GM23338 (cell line): ENCODE data around the gene LRRC58. TPM values are rescaled to one million over a fixed set of nuclear protein-coding genes. Genes with fewer than 3 reads are reported as not detected.

Experiments used
- ATAC-seq: fragments of 200-7000 bp; cut with Tn5 transposase; 3 replicates; pipeline ENCODE4 v1.9.1; 2020
- DNase-seq: peaks from one replicate; pipeline ENCODE4 v3.0.0-alpha.2; 2015; ENCODE audit warnings: low spot score
- H2AFZ ChIP-seq: fragments of 200-600 bp; sonication (generic); 2 replicates; pipeline ENCODE4 v1.8.0; 2016; ENCODE audit warnings: antibody characterized with exemption, mild to moderate bottlenecking, moderate library complexity
- H3F3A ChIP-seq: fragments of 200-600 bp; sonication (generic); replicated peaks from 2 replicates; pipeline ENCODE4 v1.8.0; 2017; ENCODE audit warnings: antibody characterized with exemption, mixed run types, low read depth
- H3K27ac ChIP-seq: fragments of 200-600 bp; sonication (generic); 2 replicates; pipeline ENCODE4 v1.6.1; 2016; ENCODE audit warnings: low read depth
- H3K27me3 ChIP-seq: fragments of 200-600 bp; sonication (generic); 2 replicates; pipeline ENCODE4 v1.8.0; 2016; ENCODE audit warnings: mild to moderate bottlenecking, mixed run types, moderate library complexity; ENCODE audit not compliant: insufficient read depth
- H3K36me3 ChIP-seq: fragments of 200-600 bp; sonication (generic); 2 replicates; pipeline ENCODE4 v1.8.0; 2016; ENCODE audit warnings: mild to moderate bottlenecking; ENCODE audit not compliant: insufficient read depth
- H3K4me1 ChIP-seq: fragments of 200-600 bp; sonication (generic); 2 replicates; pipeline ENCODE4 v1.8.0; 2016; ENCODE audit warnings: mild to moderate bottlenecking, moderate library complexity; ENCODE audit not compliant: insufficient read depth
- H3K4me2 ChIP-seq: fragments of 200-600 bp; sonication (generic); 2 replicates; pipeline ENCODE4 v1.7.1; 2017; ENCODE audit warnings: mixed run types
- H3K4me3 ChIP-seq: fragments of 200-600 bp; sonication (generic); 2 replicates; pipeline ENCODE4 v1.6.1; 2016; ENCODE audit warnings: mixed run types
- H3K79me2 ChIP-seq: fragments of 200-600 bp; sonication (generic); replicated peaks from 2 replicates; pipeline ENCODE4 v1.8.0; 2017; ENCODE audit warnings: mild to moderate bottlenecking; ENCODE audit not compliant: insufficient read depth
- H3K9me2 ChIP-seq: fragments of 200-600 bp; sonication (generic); 2 replicates; pipeline ENCODE4 v1.8.0; 2017; ENCODE audit not compliant: insufficient read depth
- H4K20me1 ChIP-seq: fragments of 200-600 bp; sonication (generic); replicated peaks from 2 replicates; pipeline ENCODE4 v1.8.0; 2017; ENCODE audit warnings: mild to moderate bottlenecking; ENCODE audit not compliant: insufficient read depth
- H3K27ac Mint-ChIP-seq: 2 replicates; pipeline ENCODE4 v1.8.0; 2020; ENCODE audit warnings: inconsistent platforms, mild to moderate bottlenecking, moderate library complexity, mixed read lengths
- H3K27me3 Mint-ChIP-seq: 3 replicates; pipeline ENCODE4 v1.8.0; 2022; ENCODE audit warnings: low read depth, mild to moderate bottlenecking, moderate library complexity, mixed read lengths, inconsistent platforms; ENCODE audit not compliant: insufficient read depth, poor library complexity
- H3K36me3 Mint-ChIP-seq: 3 replicates; pipeline ENCODE4 v1.8.0; 2021; ENCODE audit warnings: low read depth, mild to moderate bottlenecking, inconsistent platforms, moderate library complexity, mixed read lengths
- H3K4me1 Mint-ChIP-seq: 3 replicates; pipeline ENCODE4 v1.8.0; 2020; ENCODE audit warnings: mild to moderate bottlenecking, inconsistent platforms, mixed read lengths
- H3K4me3 Mint-ChIP-seq: 3 replicates; pipeline ENCODE4 v1.8.0; 2021; ENCODE audit warnings: moderate library complexity, mild to moderate bottlenecking, inconsistent platforms, mixed read lengths
- H3K9me3 Mint-ChIP-seq: 3 replicates; pipeline ENCODE4 v1.8.0; 2020; ENCODE audit warnings: moderate library complexity, mild to moderate bottlenecking, inconsistent platforms, mixed read lengths
- CREB1 ChIP-seq: fragments of 250-450 bp; sonication (Bioruptor Pico); IDR thresholded peaks from 2 replicates; pipeline ENCODE4 v1.5.0; 2020; ENCODE audit warnings: low read depth, mild to moderate bottlenecking, moderate library complexity
- CTCF ChIP-seq, 2 experiments: fragments of 200-600 bp in 1 of 2; sonication (generic) in 1 of 2; conservative IDR thresholded peaks; 2 replicates each; pipeline versions ENCODE4 v1.5.1 to v1.6.1; 2016 to 2017; ENCODE audit warnings: antibody characterized with exemption in 2 of 2, low read depth in 2 of 2, mild to moderate bottlenecking in 2 of 2, moderate library complexity in 1 of 2
- ETS1 ChIP-seq: IDR thresholded peaks from 2 replicates; pipeline ENCODE4 v1.6.1; 2016; ENCODE audit warnings: antibody characterized with exemption
- EZH2 ChIP-seq: fragments of 200-600 bp; sonication (generic); IDR thresholded peaks from one replicate; pipeline ENCODE4 v1.8.0; 2017; ENCODE audit warnings: antibody characterized with exemption, mild to moderate bottlenecking, low read depth; ENCODE audit not compliant: unreplicated experiment
- EZH2phosphoT487 ChIP-seq: fragments of 200-600 bp; sonication (generic); IDR thresholded peaks from one replicate; pipeline ENCODE4 v1.8.1; 2018; ENCODE audit warnings: antibody characterized with exemption; ENCODE audit not compliant: unreplicated experiment
- JUNB ChIP-seq: IDR thresholded peaks from one replicate; pipeline ENCODE4 v1.6.1; 2016; ENCODE audit warnings: antibody characterized with exemption; ENCODE audit not compliant: unreplicated experiment
- NANOG ChIP-seq: IDR thresholded peaks from 2 replicates; pipeline ENCODE4 v1.6.1; 2016; ENCODE audit warnings: antibody characterized with exemption, borderline replicate concordance
- POLR2AphosphoS5 ChIP-seq: IDR thresholded peaks from 2 replicates; pipeline ENCODE4 v1.6.1; 2016; ENCODE audit warnings: antibody characterized with exemption, low read depth
- REST ChIP-seq: IDR thresholded peaks from one replicate; pipeline ENCODE4 v1.6.1; 2018; ENCODE audit warnings: antibody characterized with exemption; ENCODE audit not compliant: unreplicated experiment
- STAT1 ChIP-seq: IDR thresholded peaks from one replicate; pipeline ENCODE4 v1.6.1; 2016; ENCODE audit warnings: antibody characterized with exemption; ENCODE audit not compliant: unreplicated experiment
- ZNF114 ChIP-seq: fragments of 250-450 bp; sonication (Bioruptor Pico); IDR thresholded peaks from 2 replicates; pipeline ENCODE4 v1.5.0; 2020; ENCODE audit warnings: mild to moderate bottlenecking, moderate library complexity
- ZNF331 ChIP-seq: fragments of 250-450 bp; sonication (Bioruptor Pico); IDR thresholded peaks from 2 replicates; pipeline ENCODE4 v1.5.0; 2020; ENCODE audit warnings: low read depth, mild to moderate bottlenecking, moderate library complexity
- ZNF462 ChIP-seq: fragments of 250-450 bp; sonication (Bioruptor Pico); IDR thresholded peaks from 2 replicates; pipeline ENCODE4 v1.5.0; 2020; ENCODE audit warnings: mild to moderate bottlenecking, moderate library complexity
- polyA plus RNA-seq: library from polyadenylated mRNA; unstranded; fragments of >200 nt; fragmentation: Nextera tagmentation; extraction: Ambion mirVana; gene quantifications from 2 replicates; pipeline ENCODE4 v1.2.1, GENCODE V29; 2016
- total RNA-seq: library from RNA; depleted of rRNA; stranded (reverse); fragments of >200 nt; shearing (Covaris generic); gene quantifications from 2 replicates; pipeline ENCODE4 v1.2.3, GENCODE V29; 2014

Gene LRRC58
- total and polyA plus RNA-seq, 2 experiments from 2014 or later = 7.0 to 23.8 TPM

- no peaks in the 10 kb centered on the region for H3K9me3 Mint-ChIP-seq
- DNase-seq (no peak), ATAC-seq (peak; percentile 43)
- no peak for TF ChIP-seq JUNB
- TF ChIP-seq STAT1 = no peak
- no peak for TF ChIP-seq ETS1
- no peak for TF ChIP-seq ZNF462
- TF ChIP-seq EZH2 = no peak
- TF ChIP-seq CTCF (conservative IDR thresholded peaks at IDR 0.05; ENCODE audit: low read depth in 2 of 2) = no peak
- no peak for TF ChIP-seq ZNF331 (CRISPR knock-in tag)
- no peak for TF ChIP-seq REST
- no peak for TF ChIP-seq EZH2phosphoT487
- TF ChIP-seq NANOG = no peak
- no peak for TF ChIP-seq CREB1 (CRISPR knock-in tag)
- TF ChIP-seq ZNF114 (CRISPR knock-in tag) = no peak
- TF ChIP-seq POLR2AphosphoS5 = no peak
- H3K27me3 Mint-ChIP-seq = no peaks in the 10 kb centered on the region
- Histone ChIP-seq H3K79me2 (no peaks in the 10 kb centered on the region), H3K4me2 (no peak overlapping the region), H3F3A (no peaks in the 10 kb centered on the region), H3K9me2 (no peaks in the 10 kb centered on the region), H3K4me1 (no peaks in the 10 kb centered on the region), H3K27me3 (no peaks in the 10 kb centered on the region), H3K4me3 (no peak overlapping the region), H3K36me3 (peaks cover 19% of the 10 kb centered on the region), H2AFZ (no peak overlapping the region), H4K20me1 (no peaks in the 10 kb centered on the region), H3K27ac (no peak overlapping the region)
- H3K36me3 Mint-ChIP-seq = peaks cover 34% of the 10 kb centered on the region
- no peak overlapping the region for H3K27ac Mint-ChIP-seq
- H3K4me1 Mint-ChIP-seq = no peaks in the 10 kb centered on the region
- no peak overlapping the region for H3K4me3 Mint-ChIP-seq
Observed at GRCh38 chr3:120393761-120394160, 44.6 kb upstream of the LRRC58 start.
